Neural cell (in vitro differentiated cells): ENCODE data around the gene ZIK1.

ENCODE experiments used
- TAF1 ChIP-seq: IDR thresholded peaks from 2 replicates; pipeline ENCODE4 v1.6.1; 2012; ENCODE audit warnings: low read depth
- TF ChIP-seq, protein P1 (sequence below): fragments of 450-650 bp; IDR thresholded peaks from 2 replicates; pipeline ENCODE4 v1.5.1; 2014; ENCODE audit warnings: antibody characterized with exemption, mild to moderate bottlenecking, moderate library complexity; ENCODE audit not compliant: poor library complexity, severe bottlenecking

DNA sequence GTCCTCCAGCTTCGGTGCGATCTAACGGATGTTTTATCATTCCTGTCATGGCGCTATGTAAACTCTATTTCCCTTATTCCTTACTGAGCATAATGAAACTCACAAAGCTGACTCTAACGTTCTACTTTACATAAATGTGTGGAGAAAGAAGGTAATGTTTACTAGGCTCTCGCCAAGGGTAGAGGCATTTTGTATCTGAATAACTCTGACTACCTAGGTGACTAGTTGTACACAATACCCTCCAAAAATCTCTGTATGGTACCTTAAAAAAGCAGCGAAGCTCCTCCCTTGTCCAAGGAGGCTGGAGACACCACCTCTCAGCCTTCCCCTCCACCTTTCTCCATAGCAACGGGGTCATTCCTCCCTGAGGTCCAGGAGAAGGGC lies 15.4 kb downstream of the ZIK1 start:
- TF ChIP-seq, protein P1, sequence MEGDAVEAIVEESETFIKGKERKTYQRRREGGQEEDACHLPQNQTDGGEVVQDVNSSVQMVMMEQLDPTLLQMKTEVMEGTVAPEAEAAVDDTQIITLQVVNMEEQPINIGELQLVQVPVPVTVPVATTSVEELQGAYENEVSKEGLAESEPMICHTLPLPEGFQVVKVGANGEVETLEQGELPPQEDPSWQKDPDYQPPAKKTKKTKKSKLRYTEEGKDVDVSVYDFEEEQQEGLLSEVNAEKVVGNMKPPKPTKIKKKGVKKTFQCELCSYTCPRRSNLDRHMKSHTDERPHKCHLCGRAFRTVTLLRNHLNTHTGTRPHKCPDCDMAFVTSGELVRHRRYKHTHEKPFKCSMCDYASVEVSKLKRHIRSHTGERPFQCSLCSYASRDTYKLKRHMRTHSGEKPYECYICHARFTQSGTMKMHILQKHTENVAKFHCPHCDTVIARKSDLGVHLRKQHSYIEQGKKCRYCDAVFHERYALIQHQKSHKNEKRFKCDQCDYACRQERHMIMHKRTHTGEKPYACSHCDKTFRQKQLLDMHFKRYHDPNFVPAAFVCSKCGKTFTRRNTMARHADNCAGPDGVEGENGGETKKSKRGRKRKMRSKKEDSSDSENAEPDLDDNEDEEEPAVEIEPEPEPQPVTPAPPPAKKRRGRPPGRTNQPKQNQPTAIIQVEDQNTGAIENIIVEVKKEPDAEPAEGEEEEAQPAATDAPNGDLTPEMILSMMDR = no peak
- TF ChIP-seq TAF1 = no peak
